Fibroblast of skin of abdomen (primary cell): ENCODE results near the gene ZNF839. TPM values are rescaled to one million over a fixed set of nuclear protein-coding genes. Genes with fewer than 3 reads are reported as not detected.
"Not testable (repeated sequence)": the region's sequence is repeated elsewhere in the genome, so short reads cannot be mapped to it uniquely, and the experiment has no call there.

Experiments
- DNase-seq: peaks from one replicate; pipeline ENCODE4 v3.0.0-alpha.2; 2013
- polyA plus RNA-seq, 2 experiments: library from polyadenylated mRNA; unstranded; fragments of 120-200 nt; gene quantifications; one replicate each; pipeline ENCODE4 v1.2.1, GENCODE V29; 2013; ENCODE audit not compliant: insufficient read length in 2 of 2

ZNF839 gene
- polyA plus RNA-seq (2013, experiment 1 of 2; ENCODE audit: insufficient read length), result 7.2 TPM
- polyA plus RNA-seq (2013, experiment 2 of 2; ENCODE audit: insufficient read length), result 7.2 TPM

DNA sequence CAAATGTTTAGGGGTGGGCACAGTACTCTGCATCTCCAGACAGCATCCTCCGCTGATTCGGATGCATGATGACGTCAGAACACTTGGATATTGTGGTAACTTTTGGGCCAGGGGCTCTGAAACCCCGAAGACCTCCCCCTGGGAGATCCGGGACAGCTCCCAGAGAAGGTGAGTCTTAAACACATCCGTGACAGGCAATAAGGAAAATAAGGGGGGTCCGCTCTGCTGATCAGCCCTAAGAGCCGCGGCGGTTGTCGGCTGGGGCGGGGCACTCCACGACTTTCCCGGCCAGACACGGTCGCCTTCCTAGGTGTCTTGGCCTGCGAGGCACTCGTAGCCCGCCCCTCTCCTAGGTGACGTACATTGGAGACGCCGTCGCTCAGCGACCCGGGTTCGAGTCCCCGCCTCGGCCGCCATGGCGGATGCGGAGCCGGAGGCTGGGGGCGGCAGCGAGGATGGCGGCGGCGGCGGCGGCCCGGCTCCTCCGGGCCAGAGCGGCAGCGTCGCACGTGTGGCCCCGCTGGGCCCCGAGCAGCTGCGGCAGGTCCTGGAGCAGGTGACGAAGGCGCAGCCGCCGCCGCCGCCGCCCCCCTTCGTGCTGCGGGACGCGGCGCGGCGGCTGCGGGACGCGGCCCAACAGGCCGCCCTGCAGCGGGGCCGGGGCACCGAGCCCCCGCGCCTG lies at the start of gene ZNF839:
Gene ZNF839, plus strand, starts transcription at position 396 of the 682 bp plus-strand sequence. Its CDS starts 20 bp downstream, at position 416.
- peak; percentile 91 for DNase-seq

DNA sequence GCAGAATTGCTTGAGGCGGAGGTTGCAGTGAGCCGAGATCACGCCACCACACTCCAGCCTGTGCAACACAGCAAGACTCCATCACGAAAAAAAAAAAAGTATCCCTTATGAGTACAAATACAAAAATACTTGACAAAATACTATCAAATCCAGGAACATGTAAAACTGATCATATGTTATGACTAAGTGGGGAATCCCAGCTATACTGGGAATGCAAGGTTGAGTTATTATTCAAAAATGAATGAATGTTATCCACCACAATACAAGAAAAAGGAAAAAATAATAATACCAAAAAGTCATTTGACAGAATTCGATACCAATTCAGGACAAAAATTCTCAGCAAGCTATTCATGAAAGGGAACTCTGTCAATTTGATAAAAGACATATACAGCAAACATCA lies 47.2 kb upstream of the ZNF839 start:
- DNase-seq, result peak; percentile 27

GRCh38 chr14:102275866-102276265 lies 43.7 kb upstream of the ZNF839 start:
- DNase-seq, result no peak

DNA sequence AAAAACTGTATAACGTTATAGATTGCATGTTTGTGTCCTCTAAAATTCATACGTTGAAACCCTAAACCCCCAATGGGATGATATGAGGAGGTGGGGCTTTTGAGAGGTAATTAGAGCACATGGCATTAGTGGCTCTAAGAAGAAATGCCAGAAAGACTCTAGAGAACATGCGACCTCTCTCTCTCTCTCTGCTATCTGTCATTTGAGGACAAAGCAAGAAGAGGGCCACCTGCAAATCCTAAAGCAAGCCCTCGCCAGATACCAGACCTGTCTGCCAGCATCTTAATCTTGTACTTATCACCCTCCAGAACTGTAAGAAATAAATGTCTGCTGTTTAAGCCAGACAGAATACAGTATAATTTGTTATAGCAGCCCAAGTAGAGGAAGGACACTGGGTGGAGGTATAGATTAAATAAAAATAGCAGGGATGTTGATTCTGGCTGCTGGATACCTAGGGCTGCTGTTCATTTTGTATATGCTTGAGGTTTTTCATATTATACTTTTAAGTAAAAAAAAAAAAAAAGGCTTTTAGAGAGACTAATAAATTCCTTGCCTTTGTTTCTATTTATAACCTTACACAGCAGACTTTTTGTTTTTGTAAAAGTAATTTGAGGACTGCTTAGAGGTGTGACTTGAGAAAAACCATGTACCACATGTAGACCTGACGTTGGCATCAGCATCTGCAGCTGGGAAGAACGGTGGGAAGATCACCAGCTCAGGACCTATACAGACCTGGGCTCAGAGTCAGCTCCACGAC lies 41.5 kb upstream of the ZNF839 start:
- no peak for DNase-seq

DNA sequence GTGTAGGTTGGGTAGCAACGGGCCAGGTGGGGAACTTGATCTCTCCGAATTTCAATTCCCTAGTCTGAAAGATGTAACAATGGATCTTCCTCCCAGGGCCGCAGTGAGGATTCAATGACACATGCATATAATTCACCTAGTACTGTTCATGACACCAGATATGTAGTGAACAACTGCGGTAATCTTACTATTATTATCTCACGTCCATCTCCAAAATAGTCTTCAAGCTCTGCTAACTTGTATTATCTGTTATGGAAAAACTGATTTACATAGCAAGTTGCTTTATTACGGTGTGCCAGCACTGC lies 41.0 kb upstream of the ZNF839 start:
- DNase-seq, result no peak

- DNase-seq, result no peak
These were observed 40.3 kb upstream of the ZNF839 start for GRCh38 chr14:102279282-102279681.

DNA sequence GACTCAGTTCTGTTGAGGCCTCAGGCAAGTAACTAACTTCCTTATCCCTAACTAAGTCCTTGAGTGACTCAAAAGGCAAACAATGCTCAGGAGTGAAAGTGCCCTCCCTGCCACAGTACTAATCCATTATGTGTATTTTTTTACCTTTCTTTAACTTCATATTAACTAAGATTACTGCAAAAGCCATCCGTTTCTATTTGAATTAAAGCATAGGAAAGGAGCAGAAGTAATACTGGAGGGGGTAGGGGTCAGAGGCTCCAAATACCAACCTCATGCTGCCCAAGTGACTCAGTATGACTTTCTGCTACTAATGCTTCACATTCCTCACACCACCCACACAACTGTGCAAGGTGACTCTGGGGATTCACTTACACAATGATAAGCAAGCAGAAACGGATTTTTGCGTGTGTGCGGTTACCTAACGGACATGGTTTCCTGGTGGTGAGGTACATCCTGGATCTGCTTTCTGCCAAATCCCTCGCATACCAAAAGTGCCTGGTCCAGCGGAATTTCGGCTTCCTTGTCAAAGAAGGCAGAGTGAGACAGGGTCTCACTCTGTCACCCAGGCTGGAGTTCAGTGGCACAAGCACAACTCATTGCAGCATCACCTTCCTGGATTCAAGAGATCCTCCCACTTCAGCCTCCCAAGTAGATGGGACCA lies 39.7 kb upstream of the ZNF839 start:
- peak; percentile 89 for DNase-seq

GRCh38 chr14:102280376-102280962 lies 39.1 kb upstream of the ZNF839 start:
- peak; percentile 88 for DNase-seq

DNA sequence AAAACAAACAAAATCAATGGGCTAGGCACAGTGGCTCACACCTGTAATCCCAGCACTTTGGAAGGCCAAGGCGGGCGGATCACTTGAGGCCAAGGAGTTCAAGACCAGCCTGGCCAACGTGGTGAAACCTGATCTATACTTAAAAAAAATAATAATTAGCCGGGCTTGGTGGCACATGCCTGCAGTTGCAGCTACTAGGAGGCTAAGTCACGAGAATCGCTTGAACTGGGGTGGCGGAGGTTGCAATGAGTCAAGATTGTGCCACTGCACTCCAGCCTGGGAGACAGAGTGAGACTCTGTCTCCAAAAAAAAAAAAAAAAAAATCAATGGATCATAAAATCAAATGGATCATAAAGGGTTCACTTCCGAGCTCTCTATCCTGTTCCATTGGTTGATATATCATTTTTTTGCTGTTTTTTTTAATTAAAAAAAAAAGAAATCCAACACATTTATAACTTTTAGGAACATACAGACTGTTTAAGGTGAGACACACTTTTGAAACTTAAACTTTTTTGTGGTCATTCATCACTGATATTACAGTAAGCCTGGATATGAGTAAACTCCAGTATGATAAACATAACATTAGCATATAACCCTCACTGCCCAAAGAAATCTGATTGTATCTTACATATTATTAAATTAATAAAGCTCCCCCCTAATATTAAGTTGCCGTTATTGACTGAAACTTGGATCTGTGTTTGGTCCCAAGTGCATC lies 36.6 kb upstream of the ZNF839 start:
- DNase-seq, result no peak

DNA sequence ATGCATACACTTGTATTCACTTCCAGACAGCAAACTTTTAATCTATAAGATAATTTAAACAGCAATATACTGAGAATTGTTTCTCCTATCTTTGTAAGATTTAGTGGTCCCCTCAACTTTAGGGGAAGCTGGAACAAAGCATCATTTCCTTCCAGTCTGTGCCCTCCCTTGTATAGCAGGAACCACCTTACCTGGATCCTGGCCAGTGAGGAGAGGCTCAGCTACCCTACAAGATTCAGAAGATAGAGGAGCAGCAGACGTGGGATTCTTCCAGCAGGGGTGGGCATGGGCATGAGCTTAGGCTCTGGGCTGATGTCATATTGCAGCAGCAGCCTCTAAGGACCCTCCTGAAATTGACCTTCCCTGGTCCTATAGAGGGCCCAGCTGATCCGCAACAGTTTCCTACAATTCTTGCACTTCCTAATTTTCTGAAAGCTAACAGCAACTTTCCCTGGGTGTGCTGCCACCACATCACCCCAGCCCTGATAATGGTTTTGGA lies 35.9 kb upstream of the ZNF839 start:
- no peak for DNase-seq

DNA sequence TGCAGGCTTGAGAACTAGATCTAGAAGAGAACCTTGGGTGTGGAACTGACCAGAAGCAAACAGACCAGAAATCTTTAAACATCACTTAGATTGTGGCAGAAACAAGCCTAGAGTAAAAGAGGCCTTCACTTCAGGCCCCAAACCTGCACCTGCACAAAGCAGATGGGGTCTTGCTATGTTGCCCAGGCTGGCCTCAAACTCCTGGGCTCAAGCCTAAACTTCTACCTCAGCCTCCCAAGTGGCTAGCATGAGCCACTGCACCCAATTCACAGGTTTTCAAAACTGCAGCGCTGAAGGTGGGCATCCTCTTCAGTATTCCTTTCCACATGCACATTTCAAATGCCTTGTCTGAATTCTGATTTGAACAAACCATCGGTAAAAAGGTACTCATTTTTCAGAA lies 34.4 kb upstream of the ZNF839 start:
- no peak for DNase-seq

- no peak for DNase-seq
These were observed 31.4 kb upstream of the ZNF839 start for GRCh38 chr14:102288139-102288538.

GRCh38 chr14:102292441-102292840 lies 27.1 kb upstream of the ZNF839 start:
- no peak for DNase-seq

DNA sequence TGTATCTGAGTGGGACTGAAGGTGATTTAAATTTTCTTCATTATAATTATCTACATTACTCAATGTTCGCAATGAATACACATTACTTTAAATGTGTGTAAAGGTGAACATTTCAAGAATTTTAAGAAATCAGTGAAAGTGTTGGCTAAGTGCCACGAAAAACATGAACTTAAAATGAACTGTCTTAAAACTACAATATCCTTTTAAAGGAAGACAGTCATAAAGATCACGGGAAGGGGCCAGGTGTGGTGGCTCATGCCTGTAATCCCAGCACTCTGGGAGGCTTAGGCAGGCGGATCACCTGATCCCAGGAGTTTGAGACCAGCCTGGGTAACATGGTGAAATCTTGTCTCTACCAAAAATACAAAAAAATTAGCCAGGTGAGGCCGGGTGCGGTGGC lies 25.8 kb upstream of the ZNF839 start:
- DNase-seq, result no peak

GRCh38 chr14:102295270-102295669 lies 24.3 kb upstream of the ZNF839 start:
- no peak for DNase-seq

DNA sequence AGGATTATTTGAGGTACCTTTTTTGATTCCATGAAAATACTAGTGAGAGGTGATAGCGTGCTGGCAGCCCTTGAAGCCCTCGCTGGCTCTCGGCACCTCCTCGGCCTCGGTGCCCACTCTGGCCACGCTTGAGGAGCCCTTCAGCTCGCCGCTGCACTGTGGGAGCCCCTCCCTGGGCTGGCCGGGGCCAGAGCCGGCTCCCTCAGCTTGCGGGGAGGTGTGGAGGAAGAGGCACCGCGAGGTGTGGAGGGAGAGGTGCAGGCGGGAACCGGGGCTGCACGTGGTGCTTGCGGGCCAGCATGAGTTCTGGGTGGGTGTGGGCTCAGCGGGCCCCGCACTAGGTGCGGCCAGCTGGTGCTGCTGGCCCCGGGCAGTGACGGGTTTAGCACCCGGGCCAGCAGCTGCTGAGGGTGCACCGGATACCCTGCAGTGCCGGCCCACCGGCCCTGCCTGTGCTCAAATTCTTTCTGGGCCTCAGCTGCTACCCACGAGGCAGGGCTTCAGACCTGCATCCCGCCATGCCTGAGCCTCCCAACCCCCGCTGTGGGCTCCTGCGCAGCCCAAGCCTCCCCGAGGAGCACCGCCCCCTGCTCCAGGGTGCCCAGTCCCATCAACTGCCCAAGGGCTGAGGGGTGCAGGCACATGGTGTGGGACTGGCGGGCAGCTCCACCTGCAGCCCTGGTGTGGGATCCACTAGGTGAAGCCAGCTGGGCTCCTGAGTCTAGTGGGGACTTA lies 21.9 kb upstream of the ZNF839 start:
- DNase-seq, result no peak

GRCh38 chr14:102298303-102299070 lies 21.1 kb upstream of the ZNF839 start:
- DNase-seq, result not testable (repeated sequence)

GRCh38 chr14:102303664-102304063 lies 15.9 kb upstream of the ZNF839 start:
- no peak for DNase-seq

GRCh38 chr14:102304611-102305506 lies 14.7 kb upstream of the ZNF839 start, which contains the start of gene MOK:
TSS of gene MOK (minus strand) at chr14:102305164. CDS start at chr14:102304968, 196 bp downstream.
- peak; percentile 93 for DNase-seq
